Neural progenitor cell (in vitro differentiated cells): Measurements from ENCODE around the gene SLC35E3.

Experiments
- EZH2 ChIP-seq: fragments of 200-600 bp; sonication (generic); IDR thresholded peaks from 2 replicates; pipeline ENCODE4 v1.6.1; 2017; ENCODE audit warnings: antibody characterized with exemption, mild to moderate bottlenecking, moderate library complexity
- EZH2phosphoT487 ChIP-seq: fragments of 200-600 bp; sonication (generic); IDR thresholded peaks from 2 replicates; pipeline ENCODE4 v1.6.1; 2017; ENCODE audit warnings: antibody characterized with exemption
- TF ChIP-seq, protein P1 (sequence below): fragments of 200-600 bp; sonication (generic); IDR thresholded peaks from 2 replicates; pipeline ENCODE4 v1.5.1; 2017; ENCODE audit warnings: antibody characterized with exemption, mild to moderate bottlenecking

DNA sequence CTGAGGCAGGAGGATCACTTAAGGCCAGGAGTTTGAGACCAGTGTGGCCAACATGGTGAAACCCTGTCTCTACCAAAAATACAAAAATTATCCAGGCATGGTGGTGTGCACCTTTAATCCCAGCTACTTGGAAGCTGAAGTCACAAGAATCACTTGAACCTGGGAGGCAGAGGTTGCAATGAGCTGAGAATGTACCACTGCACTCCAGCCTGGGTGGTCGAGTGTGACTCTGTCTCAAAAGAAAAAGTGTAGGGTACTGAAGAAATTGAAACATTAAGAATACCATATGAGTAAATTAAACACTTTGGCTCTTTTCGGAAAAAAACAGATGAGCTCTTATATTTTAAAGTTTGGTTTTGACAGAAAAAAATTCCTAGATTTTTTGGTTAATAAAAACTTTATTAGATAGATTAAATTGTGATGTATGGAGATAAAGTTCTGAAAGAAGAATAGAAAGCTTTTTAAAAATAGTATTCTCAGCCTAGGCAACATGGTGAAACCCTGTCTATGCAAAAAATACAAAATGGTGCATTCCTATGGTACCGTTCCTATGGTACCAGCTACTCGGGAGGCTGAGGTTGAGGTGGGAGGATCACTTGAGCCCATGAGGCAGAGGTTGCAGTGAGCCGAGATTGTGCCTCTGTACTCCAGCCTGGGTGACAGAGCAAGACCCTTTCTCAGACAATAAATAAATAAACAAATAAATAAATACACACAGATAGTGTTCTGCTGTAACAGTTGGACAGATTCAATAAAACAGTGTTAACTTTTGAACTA is 82.1 kb downstream of the SLC35E3 start:
- TF ChIP-seq, protein P1, sequence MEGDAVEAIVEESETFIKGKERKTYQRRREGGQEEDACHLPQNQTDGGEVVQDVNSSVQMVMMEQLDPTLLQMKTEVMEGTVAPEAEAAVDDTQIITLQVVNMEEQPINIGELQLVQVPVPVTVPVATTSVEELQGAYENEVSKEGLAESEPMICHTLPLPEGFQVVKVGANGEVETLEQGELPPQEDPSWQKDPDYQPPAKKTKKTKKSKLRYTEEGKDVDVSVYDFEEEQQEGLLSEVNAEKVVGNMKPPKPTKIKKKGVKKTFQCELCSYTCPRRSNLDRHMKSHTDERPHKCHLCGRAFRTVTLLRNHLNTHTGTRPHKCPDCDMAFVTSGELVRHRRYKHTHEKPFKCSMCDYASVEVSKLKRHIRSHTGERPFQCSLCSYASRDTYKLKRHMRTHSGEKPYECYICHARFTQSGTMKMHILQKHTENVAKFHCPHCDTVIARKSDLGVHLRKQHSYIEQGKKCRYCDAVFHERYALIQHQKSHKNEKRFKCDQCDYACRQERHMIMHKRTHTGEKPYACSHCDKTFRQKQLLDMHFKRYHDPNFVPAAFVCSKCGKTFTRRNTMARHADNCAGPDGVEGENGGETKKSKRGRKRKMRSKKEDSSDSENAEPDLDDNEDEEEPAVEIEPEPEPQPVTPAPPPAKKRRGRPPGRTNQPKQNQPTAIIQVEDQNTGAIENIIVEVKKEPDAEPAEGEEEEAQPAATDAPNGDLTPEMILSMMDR: no peak
- TF ChIP-seq EZH2: no peak
- TF ChIP-seq EZH2phosphoT487: no peak
